NT2/D1 (cell line): ENCODE measurements around the gene CROCC.
"Not testable (repeated sequence)": the region's sequence is repeated elsewhere in the genome, so short reads cannot be mapped to it uniquely, and the experiment has no call there.

Source experiments
- SUZ12 ChIP-seq: IDR thresholded peaks from 2 replicates; pipeline ENCODE4 v1.6.1; 2011; ENCODE audit not compliant: insufficient read length, insufficient read depth; ENCODE audit errors: extremely low read depth
- YY1 ChIP-seq: IDR thresholded peaks from 2 replicates; pipeline ENCODE4 v1.6.1; 2011; ENCODE audit not compliant: insufficient read length, insufficient read depth
- ZNF274 ChIP-seq: IDR thresholded peaks from 2 replicates; pipeline ENCODE4 v1.6.1; 2011; ENCODE audit warnings: mild to moderate bottlenecking, low read depth, low read length

- TF ChIP-seq ZNF274, YY1, SUZ12: not testable (repeated sequence)
Observed at GRCh38 chr1:16901371-16901770, 20.4 kb upstream of the CROCC start.
